Pons (tissue), 1 donor: ENCODE data around the gene SLC66A3.

ENCODE experiments used
- DNase-seq: peaks from one replicate; pipeline ENCODE4 v3.0.0-alpha.2; 2016; ENCODE audit warnings: low spot score

The SLC66A3 gene

GRCh38 chr2:11155381-11156035, at the start of gene SLC66A3:
TSS of gene SLC66A3 (plus strand) at chr2:11155467. CDS start at chr2:11155547, 80 bp downstream.
- no peak for DNase-seq

- DNase-seq = no peak
Observed at GRCh38 chr2:11109002-11109401, 46.3 kb upstream of the SLC66A3 start.

GRCh38 chr2:11112870-11113428, 42.3 kb upstream of the SLC66A3 start:
- DNase-seq = no peak

- no peak for DNase-seq
Observed at GRCh38 chr2:11117776-11118175, 37.5 kb upstream of the SLC66A3 start.

GRCh38 chr2:11118761-11119160, 36.5 kb upstream of the SLC66A3 start:
- DNase-seq = no peak

GRCh38 chr2:11121099-11121822, 34.0 kb upstream of the SLC66A3 start:
- DNase-seq = no peak

GRCh38 chr2:11121823-11122155, 33.5 kb upstream of the SLC66A3 start:
- DNase-seq = no peak

- no peak for DNase-seq
Observed at GRCh38 chr2:11122380-11122779, 32.9 kb upstream of the SLC66A3 start.

- no peak for DNase-seq
Observed at GRCh38 chr2:11123001-11123809, 32.1 kb upstream of the SLC66A3 start.

GRCh38 chr2:11123856-11124759, 31.2 kb upstream of the SLC66A3 start:
- DNase-seq = no peak

GRCh38 chr2:11124760-11125068, 30.6 kb upstream of the SLC66A3 start:
- DNase-seq = no peak

GRCh38 chr2:11127761-11128160, 27.5 kb upstream of the SLC66A3 start:
- no peak for DNase-seq

GRCh38 chr2:11128243-11128951, 26.9 kb upstream of the SLC66A3 start:
- DNase-seq = no peak

- no peak for DNase-seq
Observed at GRCh38 chr2:11129598-11130449, 25.4 kb upstream of the SLC66A3 start.

- no peak for DNase-seq
Observed at GRCh38 chr2:11131166-11131920, 23.9 kb upstream of the SLC66A3 start.

- DNase-seq = no peak
Observed at GRCh38 chr2:11132036-11132671, 23.1 kb upstream of the SLC66A3 start.

GRCh38 chr2:11133238-11133935, 21.9 kb upstream of the SLC66A3 start:
- DNase-seq = no peak

GRCh38 chr2:11133936-11134320, 21.3 kb upstream of the SLC66A3 start:
- DNase-seq = no peak
